GM12878 (cell line): ENCODE results near the gene KIAA1217. TPM values are rescaled to one million over a fixed set of nuclear protein-coding genes. Genes with fewer than 3 reads are reported as not detected.

ENCODE experiments used
- ATAC-seq: fragments of 200-7000 bp; cut with Tn5 transposase; 3 replicates; pipeline ENCODE4 v1.9.1; 2020; ENCODE audit warnings: mild to moderate bottlenecking, moderate library complexity
- BruUV-seq: library from RNA; stranded (reverse); fragments of 400-500 nt; replicated peaks from 2 replicates; lab custom pipeline; 2021; lab: Mats Ljungman, UMichigan
- CTCF ChIA-PET: fragments of 300-600 bp; sonication (Branson Sonifier 250); formaldehyde crosslinking; extraction: SDS; loops from one replicate; lab custom pipeline; 2021; ENCODE audit warnings: inconsistent platforms; lab: Yijun Ruan, JAX
- POLR2A ChIA-PET: fragments of 350-600 bp; formaldehyde crosslinking; extraction: SDS; loops from one replicate; lab custom pipeline; 2021; ENCODE audit warnings: inconsistent platforms; lab: Charles Lee
- RAD21 ChIA-PET: fragments of 300-600 bp; sonication (Branson Sonifier 250); formaldehyde crosslinking; loops from one replicate; lab custom pipeline; 2023; ENCODE audit warnings: antibody characterized with exemption; ENCODE audit not compliant: unreplicated experiment; lab: Charles Lee
- SMC1A ChIA-PET: fragments of 300-600 bp; sonication (Branson Sonifier 250); formaldehyde crosslinking; loops from one replicate; lab custom pipeline; 2023; ENCODE audit not compliant: unreplicated experiment, uncharacterized antibody; lab: Charles Lee
- DNase-seq: peaks from one replicate; pipeline ENCODE4 v3.0.0-alpha.2; 2011; ENCODE audit warnings: low read depth, low spot score
- FAIRE-seq: peaks from 3 replicates; lab custom pipeline; 2011; peaks lifted over from hg19 to GRCh38; lab: Jason Lieb, UNC
- H2AFZ ChIP-seq: 2 replicates; pipeline ENCODE4 v1.6.0; 2011; ENCODE audit warnings: low read depth, low read length, control low read depth; ENCODE audit not compliant: control insufficient read depth
- H3K27ac ChIP-seq: 2 replicates; pipeline ENCODE4 v1.5.1; 2011; ENCODE audit warnings: control low read depth; ENCODE audit not compliant: control insufficient read depth, insufficient read depth
- H3K27me3 ChIP-seq, 2 experiments: replicated peaks in 1 of 2; 2 replicates each; pipeline versions ENCODE4 v1.6.0 to v1.6.1; 2011; ENCODE audit warnings: low read length in 1 of 2; ENCODE audit not compliant: control insufficient read depth in 2 of 2, insufficient read depth in 2 of 2
- H3K36me3 ChIP-seq, 2 experiments: 2 replicates each; pipeline ENCODE4 v1.5.1; 2011; ENCODE audit warnings: low read length in 1 of 2; ENCODE audit not compliant: control insufficient read depth in 2 of 2, insufficient read depth in 2 of 2
- H3K4me1 ChIP-seq: 2 replicates; pipeline ENCODE4 v1.6.1; 2011; ENCODE audit warnings: mild to moderate bottlenecking, low read length, moderate library complexity, mixed read lengths; ENCODE audit not compliant: control insufficient read depth, insufficient read depth
- H3K4me2 ChIP-seq: 2 replicates; pipeline ENCODE4 v1.6.0; 2011; ENCODE audit warnings: control low read depth; ENCODE audit not compliant: control insufficient read depth, insufficient read depth
- H3K4me3 ChIP-seq: fragments of 200-600 bp; sonication (generic); 2 replicates; pipeline ENCODE4 v1.5.1; 2016
- H3K79me2 ChIP-seq: 2 replicates; pipeline ENCODE4 v1.6.0; 2011; ENCODE audit warnings: low read length; ENCODE audit not compliant: control insufficient read depth, insufficient read depth
- H3K9ac ChIP-seq: 2 replicates; pipeline ENCODE4 v1.8.0; 2011; ENCODE audit warnings: low read length, control low read depth, mixed read lengths; ENCODE audit not compliant: control insufficient read depth, insufficient read depth
- H3K9me3 ChIP-seq: replicated peaks from 3 replicates; pipeline ENCODE4 v1.5.1; 2011; ENCODE audit warnings: mild to moderate bottlenecking, low read length; ENCODE audit not compliant: control insufficient read depth, insufficient read depth
- H4K20me1 ChIP-seq: 2 replicates; pipeline ENCODE4 v1.6.0; 2011; ENCODE audit not compliant: control insufficient read depth, insufficient read depth
- CREM ChIP-seq: IDR thresholded peaks from 2 replicates; pipeline ENCODE4 v1.6.1; 2014; ENCODE audit warnings: antibody characterized with exemption, low read depth
- ETV6 ChIP-seq, 2 experiments: fragments of 450-650 bp in 1 of 2; IDR thresholded peaks in 1 of 2; conservative IDR thresholded peaks in 1 of 2; 2 replicates each; pipeline ENCODE4 v1.6.1; 2014; ENCODE audit warnings: antibody characterized with exemption in 1 of 2, borderline replicate concordance in 1 of 2, low read depth in 1 of 2, mild to moderate bottlenecking in 1 of 2, moderate library complexity in 1 of 2
- LARP7 ChIP-seq: fragments of 450-650 bp; IDR thresholded peaks from 2 replicates; pipeline ENCODE4 v1.6.1; 2017; ENCODE audit warnings: mild to moderate bottlenecking
- MYC ChIP-seq: IDR thresholded peaks from 2 replicates; pipeline ENCODE4 v1.6.1; 2011; ENCODE audit warnings: mild to moderate bottlenecking, low read length, moderate library complexity, inconsistent platforms; ENCODE audit not compliant: insufficient read depth, insufficient replicate concordance, insufficient read length, severe bottlenecking
- NR2C1 ChIP-seq: fragments of 450-650 bp; IDR thresholded peaks from 2 replicates; pipeline ENCODE4 v1.6.1; 2017; ENCODE audit warnings: antibody characterized with exemption, mild to moderate bottlenecking, moderate library complexity
- RAD51 ChIP-seq: fragments of 450-650 bp; IDR thresholded peaks from 2 replicates; pipeline ENCODE4 v1.6.1; 2016; ENCODE audit warnings: moderate library complexity, mild to moderate bottlenecking, inconsistent platforms
- ZBED1 ChIP-seq: IDR thresholded peaks from 2 replicates; pipeline ENCODE4 v1.6.1; 2016; ENCODE audit warnings: borderline replicate concordance
- WGBS: methylation state at CpG from one replicate; pipeline ENCODE4 v1.1.6; 2016; ENCODE audit warnings: low lambda C conversion rate; ENCODE audit not compliant: insufficient replicate concordance, insufficient coverage; ENCODE audit errors: missing lambda C conversion rate; 5-methylcytosine and 5-hydroxymethylcytosine counted together
- in situ Hi-C: fragments of 300-500 bp; cut with MboI; formaldehyde crosslinking; loops from 9 replicates; pipeline ENCODE4 v1.14.3; 2018; ENCODE audit warnings: mixed read lengths
- intact Hi-C: fragments of 100-400 bp; cut with micrococcal nuclease; formaldehyde crosslinking; loops from one replicate; pipeline ENCODE4 v1.14.2; 2022; ENCODE audit not compliant: unreplicated experiment
- polyA plus RNA-seq, 11 experiments: library from polyadenylated mRNA; depleted of rRNA in 4 of 11; unstranded in 6 of 11; stranded (reverse) in 5 of 11; fragments of >200 nt; fragmentation: Nextera tagmentation in 4 of 11; fragmentation: Illumina TruSeq in 1 of 11; extraction: Ambion mirVana in 4 of 11; extraction: Trizol in 1 of 11; gene quantifications; 1 replicate in 1 of 11; 2 replicates in 10 of 11; pipeline versions ENCODE4 v1.2.1 to v1.2.3, GENCODE V29; 2011 to 2016; ENCODE audit warnings: inconsistent platforms in 2 of 11, missing spikeins in 2 of 11, low read depth in 1 of 11
- total RNA-seq, 4 experiments: library from RNA; depleted of rRNA in 3 of 4; stranded (reverse); fragments of >200 nt in 3 of 4; fragmentation: Illumina TruSeq in 1 of 4; extraction: Trizol in 1 of 4; gene quantifications; 2 replicates each; pipeline versions ENCODE4 v1.2.1 to v1.2.3, GENCODE V29; 2013 to 2021
- TF ChIP-seq, protein P1 (sequence below): fragments of 450-650 bp; IDR thresholded peaks from 2 replicates; pipeline ENCODE4 v1.6.1; 2017; ENCODE audit warnings: mild to moderate bottlenecking
- TF ChIP-seq, protein P2 (sequence below): fragments of 450-650 bp; formaldehyde crosslinking; IDR thresholded peaks from 2 replicates; pipeline ENCODE4 v1.4.0; 2022; ENCODE audit warnings: mild to moderate bottlenecking, moderate library complexity

Gene KIAA1217
- total and polyA plus RNA-seq, 10 of the 15 experiments (the other 5 are each of a cell fraction or from before 2014, with no cell fraction given): 0.57 to 3.8 (median 2.1) TPM

DNA sequence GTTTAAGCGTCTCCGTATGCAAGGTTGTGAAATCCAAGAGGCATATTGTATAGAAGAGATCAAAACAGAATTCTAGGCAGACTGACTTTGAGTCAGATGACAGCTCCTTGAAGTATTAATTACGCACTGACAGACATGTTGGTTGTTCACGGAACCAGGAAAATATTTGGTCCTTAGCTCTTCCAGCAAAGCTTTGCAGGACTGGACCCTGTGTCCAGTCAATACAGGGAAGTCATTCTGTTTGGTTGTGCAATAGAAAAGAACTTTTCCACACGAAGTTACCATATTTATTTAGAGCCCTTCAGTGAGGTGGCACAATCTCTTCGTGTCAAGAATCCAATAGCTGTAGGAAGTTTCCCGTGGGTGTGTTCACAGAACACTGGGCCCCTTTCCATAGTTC, 309.5 kb downstream of the KIAA1217 start:
- DNase-seq (no peak), ATAC-seq (no peak), FAIRE-seq (no peak)
- in situ Hi-C loops (loop anchor here (5.0 kb wide), 1 partner anchor 526 kb away; no protein-coding TSS in a partner anchor), intact Hi-C loops (no loop called here)
- no peaks in the 10 kb centered on the region for H3K36me3 ChIP-seq
- 57% methylated on average over 7 of the region's 7 CpGs for WGBS
- H3K27ac ChIP-seq: no peak overlapping the region
- no peaks in the 10 kb centered on the region for H3K27me3 ChIP-seq
- CTCF ChIA-PET: interaction anchor here (0.6 to 9.7 kb wide), 34 partner anchors 8 to 1203 kb away, joined by 3 to 87 read pairs (median 4); partner anchors contain the start of gene KIAA1217
- H2AFZ ChIP-seq: no peak overlapping the region
- SMC1A ChIA-PET: interaction anchor here (1.0 to 8.5 kb wide), 9 partner anchors 13 to 1357 kb away, joined by 3 to 53 read pairs (median 4); no protein-coding TSS in a partner anchor
- H3K4me2 ChIP-seq: no peak overlapping the region
- no peaks in the 10 kb centered on the region for H3K79me2 ChIP-seq
- H3K4me1 ChIP-seq: no peaks in the 10 kb centered on the region
- no peak overlapping the region for H3K4me3 ChIP-seq
- H3K9ac ChIP-seq: no peak overlapping the region
- POLR2A ChIA-PET: no interaction called here
- no TSS peak for BruUV-seq
- RAD21 ChIA-PET: interaction anchor here (0.9 to 4.9 kb wide), 6 partner anchors 99 to 524 kb away, joined by 3 to 28 read pairs (median 4); no protein-coding TSS in a partner anchor
- no peaks in the 10 kb centered on the region for H4K20me1 ChIP-seq
- H3K9me3 ChIP-seq: no peaks in the 10 kb centered on the region
- TF ChIP-seq, protein P1, sequence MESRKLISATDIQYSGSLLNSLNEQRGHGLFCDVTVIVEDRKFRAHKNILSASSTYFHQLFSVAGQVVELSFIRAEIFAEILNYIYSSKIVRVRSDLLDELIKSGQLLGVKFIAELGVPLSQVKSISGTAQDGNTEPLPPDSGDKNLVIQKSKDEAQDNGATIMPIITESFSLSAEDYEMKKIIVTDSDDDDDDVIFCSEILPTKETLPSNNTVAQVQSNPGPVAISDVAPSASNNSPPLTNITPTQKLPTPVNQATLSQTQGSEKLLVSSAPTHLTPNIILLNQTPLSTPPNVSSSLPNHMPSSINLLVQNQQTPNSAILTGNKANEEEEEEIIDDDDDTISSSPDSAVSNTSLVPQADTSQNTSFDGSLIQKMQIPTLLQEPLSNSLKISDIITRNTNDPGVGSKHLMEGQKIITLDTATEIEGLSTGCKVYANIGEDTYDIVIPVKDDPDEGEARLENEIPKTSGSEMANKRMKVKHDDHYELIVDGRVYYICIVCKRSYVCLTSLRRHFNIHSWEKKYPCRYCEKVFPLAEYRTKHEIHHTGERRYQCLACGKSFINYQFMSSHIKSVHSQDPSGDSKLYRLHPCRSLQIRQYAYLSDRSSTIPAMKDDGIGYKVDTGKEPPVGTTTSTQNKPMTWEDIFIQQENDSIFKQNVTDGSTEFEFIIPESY: no peak
- TF ChIP-seq LARP7 (no peak), NR2C1 (no peak), ZBED1 (no peak), RAD51 (no peak), MYC (no peak), CREM (no peak), ETV6 (conservative IDR thresholded peaks at IDR 0.05 in 1 of 2, IDR thresholded peaks at IDR 0.05 in 1 of 2; ENCODE audit: borderline replicate concordance in 1 of 2, low read depth in 1 of 2) (no peak)
- TF ChIP-seq, protein P2, sequence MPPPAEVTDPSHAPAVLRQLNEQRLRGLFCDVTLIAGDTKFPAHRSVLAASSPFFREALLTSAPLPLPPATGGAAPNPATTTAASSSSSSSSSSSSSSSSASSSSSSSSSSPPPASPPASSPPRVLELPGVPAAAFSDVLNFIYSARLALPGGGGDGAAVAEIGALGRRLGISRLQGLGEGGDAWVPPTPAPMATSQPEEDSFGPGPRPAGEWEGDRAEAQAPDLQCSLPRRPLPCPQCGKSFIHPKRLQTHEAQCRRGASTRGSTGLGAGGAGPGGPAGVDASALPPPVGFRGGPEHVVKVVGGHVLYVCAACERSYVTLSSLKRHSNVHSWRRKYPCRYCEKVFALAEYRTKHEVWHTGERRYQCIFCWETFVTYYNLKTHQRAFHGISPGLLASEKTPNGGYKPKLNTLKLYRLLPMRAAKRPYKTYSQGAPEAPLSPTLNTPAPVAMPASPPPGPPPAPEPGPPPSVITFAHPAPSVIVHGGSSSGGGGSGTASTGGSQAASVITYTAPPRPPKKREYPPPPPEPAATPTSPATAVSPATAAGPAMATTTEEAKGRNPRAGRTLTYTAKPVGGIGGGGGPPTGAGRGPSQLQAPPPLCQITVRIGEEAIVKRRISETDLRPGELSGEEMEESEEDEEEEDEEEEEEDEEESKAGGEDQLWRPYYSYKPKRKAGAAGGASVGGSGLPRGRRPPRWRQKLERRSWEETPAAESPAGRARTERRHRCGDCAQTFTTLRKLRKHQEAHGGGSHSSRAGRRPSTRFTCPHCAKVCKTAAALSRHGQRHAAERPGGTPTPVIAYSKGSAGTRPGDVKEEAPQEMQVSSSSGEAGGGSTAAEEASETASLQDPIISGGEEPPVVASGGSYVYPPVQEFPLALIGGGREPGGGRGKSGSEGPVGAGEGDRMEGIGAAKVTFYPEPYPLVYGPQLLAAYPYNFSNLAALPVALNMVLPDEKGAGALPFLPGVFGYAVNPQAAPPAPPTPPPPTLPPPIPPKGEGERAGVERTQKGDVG (CRISPR knock-in tag): no peak
